HL-60 (cell line): ENCODE data around the gene RNU6-9.
A peak's percentile ranks its signal among the peaks of the same experiment; 100 is the strongest.

Source experiments
- DNase-seq, 2 experiments: peaks; one replicate each; pipeline ENCODE4 v3.0.0-alpha.2; 2010 to 2020; ENCODE audit warnings: low read depth in 1 of 2, low spot score in 1 of 2
- H3K27ac ChIP-seq: fragments of 250-450 bp; sonication (Bioruptor Pico); replicated peaks from 2 replicates; pipeline ENCODE4 v1.5.1; 2020; ENCODE audit warnings: mild to moderate bottlenecking, moderate library complexity
- H3K27me3 ChIP-seq: fragments of 250-450 bp; sonication (Bioruptor Pico); 2 replicates; pipeline ENCODE4 v1.5.1; 2021; ENCODE audit warnings: mild to moderate bottlenecking, moderate library complexity; ENCODE audit not compliant: insufficient read depth, poor library complexity, severe bottlenecking
- H3K4me3 ChIP-seq: replicated peaks from 2 replicates; pipeline ENCODE4 v1.5.1; 2011; ENCODE audit warnings: mild to moderate bottlenecking, control low read depth, low read length; ENCODE audit not compliant: insufficient read depth
- CTCF ChIP-seq: IDR thresholded peaks from one replicate; pipeline ENCODE4 v1.5.1; 2011; ENCODE audit warnings: low read length, control low read depth, inconsistent platforms; ENCODE audit not compliant: insufficient read depth
- GABPA ChIP-seq: IDR thresholded peaks from 2 replicates; pipeline ENCODE4 v1.6.1; 2012; ENCODE audit warnings: low read depth
- POLR2AphosphoS5 ChIP-seq: IDR thresholded peaks from 2 replicates; pipeline ENCODE4 v1.6.1; 2012; ENCODE audit warnings: low read depth
- REST ChIP-seq: IDR thresholded peaks from 2 replicates; pipeline ENCODE4 v1.6.1; 2012; ENCODE audit warnings: low read depth; ENCODE audit not compliant: insufficient replicate concordance
- SPI1 ChIP-seq: IDR thresholded peaks from 2 replicates; pipeline ENCODE4 v1.6.1; 2012; ENCODE audit warnings: low read depth, mild to moderate bottlenecking, borderline replicate concordance

RNU6-9 gene

GRCh38 chr19:927780-928401, 34.6 kb downstream of the RNU6-9 start:
- Histone ChIP-seq H3K27me3 (no peaks in the 10 kb centered on the region), H3K27ac (peak overlapping the region; percentile 99), H3K4me3 (peak overlapping the region; percentile 74)
- no peak for TF ChIP-seq REST
- DNase-seq: no peak

- H3K4me3 ChIP-seq: no peak overlapping the region; the same call in 1 of the 2 replicates
Measured at GRCh38 chr19:928471-929202, 35.4 kb downstream of the RNU6-9 start.

GRCh38 chr19:929203-929890, 36.1 kb downstream of the RNU6-9 start:
- Histone ChIP-seq H3K4me3 (no peak overlapping the region), H3K27ac (no peak overlapping the region), H3K27me3 (no peaks in the 10 kb centered on the region)
- TF ChIP-seq SPI1: no peak
- no peak for TF ChIP-seq REST
- no peak for TF ChIP-seq CTCF
- TF ChIP-seq POLR2AphosphoS5: no peak
- TF ChIP-seq GABPA: no peak
- DNase-seq: no peak

More at GRCh38 chr19:928471-929202, 35.4 kb downstream of the RNU6-9 start:
- no peak for TF ChIP-seq REST
- TF ChIP-seq SPI1: no peak
- TF ChIP-seq POLR2AphosphoS5: no peak
- no peak for TF ChIP-seq CTCF
- no peak for TF ChIP-seq GABPA
- Histone ChIP-seq H3K27me3 (no peaks in the 10 kb centered on the region), H3K27ac (peak overlapping the region; percentile 99)
- peak in 1 of 2 experiments; percentile 52 for DNase-seq
